Measurements from ENCODE around the gene SGCD.

Gene SGCD

GRCh38 chr5:156500755-156501154 is 173.8 kb downstream of the SGCD start:
- TF ChIP-seq ARNTL (CRISPR knock-in tag; IDR thresholded peaks at IDR 0.05; ENCODE audit: borderline replicate concordance, low read depth) (no peak), ZFP30 (CRISPR knock-in tag; IDR thresholded peaks at IDR 0.05) (no peak), CSDC2 (CRISPR knock-in tag; IDR thresholded peaks at IDR 0.05) (no peak), ZFP3 (CRISPR knock-in tag; IDR thresholded peaks at IDR 0.05) (no peak), SNAI2 (CRISPR knock-in tag; IDR thresholded peaks at IDR 0.05) (no peak), GLIS3 (CRISPR knock-in tag; IDR thresholded peaks at IDR 0.05) (no peak), ZNF8 (CRISPR knock-in tag; IDR thresholded peaks at IDR 0.05) (no peak), BACH2 (CRISPR knock-in tag; IDR thresholded peaks at IDR 0.05; ENCODE audit: borderline replicate concordance) (no peak), TOX (CRISPR knock-in tag; IDR thresholded peaks at IDR 0.05; ENCODE audit: borderline replicate concordance) (no peak), ISL1 (CRISPR knock-in tag; IDR thresholded peaks at IDR 0.05) (no peak)
- TF ChIP-seq, protein P1, sequence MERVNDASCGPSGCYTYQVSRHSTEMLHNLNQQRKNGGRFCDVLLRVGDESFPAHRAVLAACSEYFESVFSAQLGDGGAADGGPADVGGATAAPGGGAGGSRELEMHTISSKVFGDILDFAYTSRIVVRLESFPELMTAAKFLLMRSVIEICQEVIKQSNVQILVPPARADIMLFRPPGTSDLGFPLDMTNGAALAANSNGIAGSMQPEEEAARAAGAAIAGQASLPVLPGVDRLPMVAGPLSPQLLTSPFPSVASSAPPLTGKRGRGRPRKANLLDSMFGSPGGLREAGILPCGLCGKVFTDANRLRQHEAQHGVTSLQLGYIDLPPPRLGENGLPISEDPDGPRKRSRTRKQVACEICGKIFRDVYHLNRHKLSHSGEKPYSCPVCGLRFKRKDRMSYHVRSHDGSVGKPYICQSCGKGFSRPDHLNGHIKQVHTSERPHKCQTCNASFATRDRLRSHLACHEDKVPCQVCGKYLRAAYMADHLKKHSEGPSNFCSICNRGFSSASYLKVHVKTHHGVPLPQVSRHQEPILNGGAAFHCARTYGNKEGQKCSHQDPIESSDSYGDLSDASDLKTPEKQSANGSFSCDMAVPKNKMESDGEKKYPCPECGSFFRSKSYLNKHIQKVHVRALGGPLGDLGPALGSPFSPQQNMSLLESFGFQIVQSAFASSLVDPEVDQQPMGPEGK (CRISPR knock-in tag; IDR thresholded peaks at IDR 0.05; ENCODE audit: borderline replicate concordance) = no peak
- ATAC-seq = no peak

- no peak for ATAC-seq
- no peak for TF ChIP-seq GLIS3 (CRISPR knock-in tag; IDR thresholded peaks at IDR 0.05)
- TF ChIP-seq TCF4 (CRISPR knock-in tag; IDR thresholded peaks at IDR 0.05; ENCODE audit: borderline replicate concordance) = no peak
- TF ChIP-seq, protein P2, sequence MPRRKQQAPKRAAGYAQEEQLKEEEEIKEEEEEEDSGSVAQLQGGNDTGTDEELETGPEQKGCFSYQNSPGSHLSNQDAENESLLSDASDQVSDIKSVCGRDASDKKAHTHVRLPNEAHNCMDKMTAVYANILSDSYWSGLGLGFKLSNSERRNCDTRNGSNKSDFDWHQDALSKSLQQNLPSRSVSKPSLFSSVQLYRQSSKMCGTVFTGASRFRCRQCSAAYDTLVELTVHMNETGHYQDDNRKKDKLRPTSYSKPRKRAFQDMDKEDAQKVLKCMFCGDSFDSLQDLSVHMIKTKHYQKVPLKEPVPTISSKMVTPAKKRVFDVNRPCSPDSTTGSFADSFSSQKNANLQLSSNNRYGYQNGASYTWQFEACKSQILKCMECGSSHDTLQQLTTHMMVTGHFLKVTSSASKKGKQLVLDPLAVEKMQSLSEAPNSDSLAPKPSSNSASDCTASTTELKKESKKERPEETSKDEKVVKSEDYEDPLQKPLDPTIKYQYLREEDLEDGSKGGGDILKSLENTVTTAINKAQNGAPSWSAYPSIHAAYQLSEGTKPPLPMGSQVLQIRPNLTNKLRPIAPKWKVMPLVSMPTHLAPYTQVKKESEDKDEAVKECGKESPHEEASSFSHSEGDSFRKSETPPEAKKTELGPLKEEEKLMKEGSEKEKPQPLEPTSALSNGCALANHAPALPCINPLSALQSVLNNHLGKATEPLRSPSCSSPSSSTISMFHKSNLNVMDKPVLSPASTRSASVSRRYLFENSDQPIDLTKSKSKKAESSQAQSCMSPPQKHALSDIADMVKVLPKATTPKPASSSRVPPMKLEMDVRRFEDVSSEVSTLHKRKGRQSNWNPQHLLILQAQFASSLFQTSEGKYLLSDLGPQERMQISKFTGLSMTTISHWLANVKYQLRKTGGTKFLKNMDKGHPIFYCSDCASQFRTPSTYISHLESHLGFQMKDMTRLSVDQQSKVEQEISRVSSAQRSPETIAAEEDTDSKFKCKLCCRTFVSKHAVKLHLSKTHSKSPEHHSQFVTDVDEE (CRISPR knock-in tag; IDR thresholded peaks at IDR 0.05) = no peak
- no peak for TF ChIP-seq ESRRG (CRISPR knock-in tag; IDR thresholded peaks at IDR 0.05)
- TF ChIP-seq, protein P3, sequence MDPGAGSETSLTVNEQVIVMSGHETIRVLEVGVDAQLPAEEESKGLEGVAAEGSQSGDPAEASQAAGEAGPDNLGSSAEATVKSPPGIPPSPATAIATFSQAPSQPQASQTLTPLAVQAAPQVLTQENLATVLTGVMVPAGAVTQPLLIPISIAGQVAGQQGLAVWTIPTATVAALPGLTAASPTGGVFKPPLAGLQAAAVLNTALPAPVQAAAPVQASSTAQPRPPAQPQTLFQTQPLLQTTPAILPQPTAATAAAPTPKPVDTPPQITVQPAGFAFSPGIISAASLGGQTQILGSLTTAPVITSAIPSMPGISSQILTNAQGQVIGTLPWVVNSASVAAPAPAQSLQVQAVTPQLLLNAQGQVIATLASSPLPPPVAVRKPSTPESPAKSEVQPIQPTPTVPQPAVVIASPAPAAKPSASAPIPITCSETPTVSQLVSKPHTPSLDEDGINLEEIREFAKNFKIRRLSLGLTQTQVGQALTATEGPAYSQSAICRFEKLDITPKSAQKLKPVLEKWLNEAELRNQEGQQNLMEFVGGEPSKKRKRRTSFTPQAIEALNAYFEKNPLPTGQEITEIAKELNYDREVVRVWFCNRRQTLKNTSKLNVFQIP (CRISPR knock-in tag; IDR thresholded peaks at IDR 0.05; ENCODE audit: borderline replicate concordance, low read depth) = no peak
- TF ChIP-seq, protein P4, sequence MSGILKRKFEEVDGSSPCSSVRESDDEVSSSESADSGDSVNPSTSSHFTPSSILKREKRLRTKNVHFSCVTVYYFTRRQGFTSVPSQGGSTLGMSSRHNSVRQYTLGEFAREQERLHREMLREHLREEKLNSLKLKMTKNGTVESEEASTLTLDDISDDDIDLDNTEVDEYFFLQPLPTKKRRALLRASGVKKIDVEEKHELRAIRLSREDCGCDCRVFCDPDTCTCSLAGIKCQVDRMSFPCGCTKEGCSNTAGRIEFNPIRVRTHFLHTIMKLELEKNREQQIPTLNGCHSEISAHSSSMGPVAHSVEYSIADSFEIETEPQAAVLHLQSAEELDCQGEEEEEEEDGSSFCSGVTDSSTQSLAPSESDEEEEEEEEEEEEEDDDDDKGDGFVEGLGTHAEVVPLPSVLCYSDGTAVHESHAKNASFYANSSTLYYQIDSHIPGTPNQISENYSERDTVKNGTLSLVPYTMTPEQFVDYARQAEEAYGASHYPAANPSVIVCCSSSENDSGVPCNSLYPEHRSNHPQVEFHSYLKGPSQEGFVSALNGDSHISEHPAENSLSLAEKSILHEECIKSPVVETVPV (CRISPR knock-in tag; IDR thresholded peaks at IDR 0.05) = no peak
- no peak for TF ChIP-seq CREB5 (CRISPR knock-in tag; IDR thresholded peaks at IDR 0.05; ENCODE audit: low read depth)
- TF ChIP-seq, protein P1 (CRISPR knock-in tag; IDR thresholded peaks at IDR 0.05; ENCODE audit: borderline replicate concordance) = no peak
- no peak for TF ChIP-seq ZFP30 (CRISPR knock-in tag; IDR thresholded peaks at IDR 0.05)
- no peak for TF ChIP-seq SNAI2 (CRISPR knock-in tag; IDR thresholded peaks at IDR 0.05)
- TF ChIP-seq RARB (CRISPR knock-in tag; IDR thresholded peaks at IDR 0.05) = no peak
- TF ChIP-seq TOX (CRISPR knock-in tag; IDR thresholded peaks at IDR 0.05; ENCODE audit: borderline replicate concordance) = no peak
- no peak for TF ChIP-seq ZFP3 (CRISPR knock-in tag; IDR thresholded peaks at IDR 0.05)
- no peak for TF ChIP-seq PPARA (CRISPR knock-in tag; IDR thresholded peaks at IDR 0.05; ENCODE audit: borderline replicate concordance)
- TF ChIP-seq ISL1 (CRISPR knock-in tag; IDR thresholded peaks at IDR 0.05) = no peak
Observed at GRCh38 chr5:156505101-156505500, 178.1 kb downstream of the SGCD start.
